Kidney glomerular epithelial cell (primary cell): Measurements from ENCODE around the gene CMIP.

Source experiments
- DNase-seq: peaks from one replicate; lab custom pipeline; 2025; lab: John Stamatoyannopoulos, UW

Gene CMIP

GRCh38 chr16:81447383-81448101, 2.9 kb downstream of the CMIP start:
- DNase-seq: no peak

- no peak for DNase-seq
These were observed 3.8 kb downstream of the CMIP start for GRCh38 chr16:81448154-81449131.

- DNase-seq: no peak
These were observed 4.6 kb downstream of the CMIP start for GRCh38 chr16:81449241-81449640.

- DNase-seq: no peak
These were observed 5.4 kb downstream of the CMIP start for GRCh38 chr16:81449899-81450608.

- DNase-seq: no peak
These were observed 6.3 kb downstream of the CMIP start for GRCh38 chr16:81450783-81451491.

- peak; percentile 43 for DNase-seq
These were observed 7.4 kb downstream of the CMIP start for GRCh38 chr16:81451753-81452680.

GRCh38 chr16:81453091-81453728, 8.6 kb downstream of the CMIP start:
- DNase-seq: no peak

- DNase-seq: no peak
These were observed 9.4 kb downstream of the CMIP start for GRCh38 chr16:81454044-81454443.

GRCh38 chr16:81455006-81455405, 10.4 kb downstream of the CMIP start:
- no peak for DNase-seq

GRCh38 chr16:81455720-81456494, 11.3 kb downstream of the CMIP start:
- DNase-seq: no peak

- no peak for DNase-seq
These were observed 12.1 kb downstream of the CMIP start for GRCh38 chr16:81456523-81457325.

- DNase-seq: peak; percentile 42
These were observed 12.9 kb downstream of the CMIP start for GRCh38 chr16:81457326-81458133.

GRCh38 chr16:81458149-81458669, 13.6 kb downstream of the CMIP start:
- DNase-seq: no peak

GRCh38 chr16:81458827-81459598, 14.4 kb downstream of the CMIP start:
- no peak for DNase-seq

GRCh38 chr16:81460075-81460474, 15.5 kb downstream of the CMIP start:
- no peak for DNase-seq

- no peak for DNase-seq
These were observed 16.6 kb downstream of the CMIP start for GRCh38 chr16:81461243-81461642.

GRCh38 chr16:81461766-81462165, 17.2 kb downstream of the CMIP start:
- DNase-seq: no peak
